ENCODE measurements around the gene PEPD. TPM values are rescaled to one million over a fixed set of nuclear protein-coding genes. Genes with fewer than 3 reads are reported as not detected.

Gene PEPD
- total and polyA plus RNA-seq, 4 donors = 48.2 to 186 (median 55.5) TPM

DNA sequence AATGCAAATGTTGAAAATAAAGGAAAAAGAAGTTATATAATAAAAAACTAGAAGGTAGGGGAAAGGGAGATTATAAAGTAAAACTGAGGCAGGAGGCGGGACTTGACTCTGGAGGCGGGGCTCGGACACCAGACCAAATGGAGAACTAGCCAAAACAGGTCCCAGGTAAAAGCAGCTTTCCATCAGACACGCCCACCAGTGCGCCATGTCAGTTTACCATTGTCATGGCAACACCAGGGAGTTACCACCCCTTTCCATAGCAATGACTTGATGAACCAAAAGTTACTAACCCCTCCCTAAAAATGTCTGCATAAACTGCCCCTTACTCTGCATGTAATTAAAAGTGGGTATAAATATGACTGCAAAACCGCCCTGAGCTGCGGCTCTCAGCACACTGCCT, 70.9 kb downstream of the PEPD start:
- 95 to 98% methylated on average over 7 of the region's 7 CpGs for WGBS, 2 donors
- intact Hi-C loops (cut with DNase I) = no loop called here
- Histone ChIP-seq H3K4me3 (ENCODE audit: low read length in 2 of 2) (no peak overlapping the region), H3K27me3 (ENCODE audit: control insufficient read depth in 1 of 2, insufficient read depth in 2 of 2, low read length in 1 of 2) (no peaks in the 10 kb centered on the region), H3K4me1 (ENCODE audit: control insufficient read depth in 1 of 2, insufficient read depth in 2 of 2, low read length in 2 of 2) (no peaks in the 10 kb centered on the region), H3K9me3 (ENCODE audit: control insufficient read depth, low read length) (no peaks in the 10 kb centered on the region), H3K27ac (ENCODE audit: low read depth in 1 of 2, low read length in 2 of 2) (no peak overlapping the region), H3K36me3 (ENCODE audit: control insufficient read depth in 1 of 2, insufficient read depth in 2 of 2, low read length in 1 of 2) (no peaks in the 10 kb centered on the region)
- ATAC-seq (ENCODE audit: low FRiP score) = no peak
- peak; percentile 31 to 39 for DNase-seq

DNA sequence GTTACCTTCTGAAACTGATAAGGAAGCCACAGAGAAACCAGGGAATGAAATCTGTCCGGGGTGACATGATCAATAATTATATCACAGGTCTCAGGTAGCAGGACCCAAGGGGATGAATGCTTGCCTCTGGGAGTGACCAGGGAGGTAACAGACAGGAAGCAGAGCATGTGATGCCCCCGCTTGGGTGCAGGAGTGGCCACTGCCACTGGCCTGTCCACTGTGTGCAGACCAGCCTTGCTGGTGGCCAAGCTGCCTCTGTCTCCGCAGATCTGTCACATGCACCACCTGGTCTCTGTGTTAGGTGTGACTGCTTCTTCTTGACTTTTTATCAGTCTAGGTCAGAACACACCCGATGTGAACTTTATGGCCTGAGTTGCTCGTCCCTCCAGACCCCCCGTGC, 71.8 kb downstream of the PEPD start:
- intact Hi-C loops (cut with DNase I) = no loop called here
- ATAC-seq (ENCODE audit: low FRiP score) = no peak
- no peaks in the 10 kb centered on the region for H3K36me3 ChIP-seq (ENCODE audit: control insufficient read depth in 1 of 2, insufficient read depth in 2 of 2, low read length in 1 of 2)
- no peaks in the 10 kb centered on the region for H3K27me3 ChIP-seq (ENCODE audit: control insufficient read depth in 1 of 2, insufficient read depth in 2 of 2, low read length in 1 of 2)
- H3K4me3 ChIP-seq (ENCODE audit: low read length in 2 of 2) = no peak overlapping the region
- 91% methylated on average over 6 of the region's 6 CpGs for WGBS, 2 donors
- peak; percentile 45 to 52 for DNase-seq
- no peak overlapping the region for H3K27ac ChIP-seq (ENCODE audit: low read depth in 1 of 2, low read length in 2 of 2)
- no peaks in the 10 kb centered on the region for H3K9me3 ChIP-seq (ENCODE audit: control insufficient read depth, low read length)
- H3K4me1 ChIP-seq (ENCODE audit: control insufficient read depth in 1 of 2, insufficient read depth in 2 of 2, low read length in 2 of 2) = no peaks in the 10 kb centered on the region

DNA sequence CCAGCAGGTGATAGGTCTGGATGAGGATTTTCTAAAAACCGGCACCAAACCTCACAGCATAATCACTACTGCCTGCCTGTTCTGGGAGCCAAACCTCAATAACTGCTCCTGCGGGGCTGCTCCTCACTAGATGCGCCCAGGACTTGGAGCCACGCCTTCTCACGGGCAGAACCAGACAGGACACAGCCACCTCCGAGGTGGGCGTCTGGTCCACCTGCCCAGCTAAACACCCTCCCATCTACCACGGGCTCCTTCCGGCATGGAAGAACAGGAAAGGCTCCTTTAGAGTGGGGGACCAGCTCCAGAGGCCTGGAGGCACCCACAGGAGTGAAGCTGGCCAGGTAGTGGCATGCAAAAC, 73.5 kb downstream of the PEPD start:
- intact Hi-C loops (cut with DNase I) = no loop called here
- Histone ChIP-seq H3K36me3 (ENCODE audit: control insufficient read depth in 1 of 2, insufficient read depth in 2 of 2, low read length in 1 of 2) (no peaks in the 10 kb centered on the region), H3K9me3 (ENCODE audit: control insufficient read depth, low read length) (no peaks in the 10 kb centered on the region), H3K27me3 (ENCODE audit: control insufficient read depth in 1 of 2, insufficient read depth in 2 of 2, low read length in 1 of 2) (no peaks in the 10 kb centered on the region), H3K4me3 (ENCODE audit: low read length in 2 of 2) (no peak overlapping the region), H3K27ac (ENCODE audit: low read depth in 1 of 2, low read length in 2 of 2) (no peak overlapping the region), H3K4me1 (ENCODE audit: control insufficient read depth in 1 of 2, insufficient read depth in 2 of 2, low read length in 2 of 2) (no peaks in the 10 kb centered on the region)
- ATAC-seq (ENCODE audit: low FRiP score) = no peak
- peak; percentile 9 to 64 for DNase-seq
- 92 to 95% methylated on average over 9 of the region's 9 CpGs for WGBS, 2 donors

- Histone ChIP-seq H3K36me3 (ENCODE audit: control insufficient read depth in 1 of 2, insufficient read depth in 2 of 2, low read length in 1 of 2) (no peaks in the 10 kb centered on the region), H3K4me1 (ENCODE audit: control insufficient read depth in 1 of 2, insufficient read depth in 2 of 2, low read length in 2 of 2) (no peaks in the 10 kb centered on the region), H3K9me3 (ENCODE audit: control insufficient read depth, low read length) (no peaks in the 10 kb centered on the region), H3K27me3 (ENCODE audit: control insufficient read depth in 1 of 2, insufficient read depth in 2 of 2, low read length in 1 of 2) (no peaks in the 10 kb centered on the region), H3K27ac (ENCODE audit: low read depth in 1 of 2, low read length in 2 of 2) (no peak overlapping the region), H3K4me3 (ENCODE audit: low read length in 2 of 2) (no peak overlapping the region)
- peak; percentile 43 to 46 for DNase-seq
- 85 to 90% methylated on average over 18 of the region's 18 CpGs for WGBS, 2 donors
- ATAC-seq (ENCODE audit: low FRiP score) = no peak
- intact Hi-C loops (cut with DNase I) = no loop called here
Measured at GRCh38 chr19:33447336-33448158, 74.0 kb downstream of the PEPD start.

DNA sequence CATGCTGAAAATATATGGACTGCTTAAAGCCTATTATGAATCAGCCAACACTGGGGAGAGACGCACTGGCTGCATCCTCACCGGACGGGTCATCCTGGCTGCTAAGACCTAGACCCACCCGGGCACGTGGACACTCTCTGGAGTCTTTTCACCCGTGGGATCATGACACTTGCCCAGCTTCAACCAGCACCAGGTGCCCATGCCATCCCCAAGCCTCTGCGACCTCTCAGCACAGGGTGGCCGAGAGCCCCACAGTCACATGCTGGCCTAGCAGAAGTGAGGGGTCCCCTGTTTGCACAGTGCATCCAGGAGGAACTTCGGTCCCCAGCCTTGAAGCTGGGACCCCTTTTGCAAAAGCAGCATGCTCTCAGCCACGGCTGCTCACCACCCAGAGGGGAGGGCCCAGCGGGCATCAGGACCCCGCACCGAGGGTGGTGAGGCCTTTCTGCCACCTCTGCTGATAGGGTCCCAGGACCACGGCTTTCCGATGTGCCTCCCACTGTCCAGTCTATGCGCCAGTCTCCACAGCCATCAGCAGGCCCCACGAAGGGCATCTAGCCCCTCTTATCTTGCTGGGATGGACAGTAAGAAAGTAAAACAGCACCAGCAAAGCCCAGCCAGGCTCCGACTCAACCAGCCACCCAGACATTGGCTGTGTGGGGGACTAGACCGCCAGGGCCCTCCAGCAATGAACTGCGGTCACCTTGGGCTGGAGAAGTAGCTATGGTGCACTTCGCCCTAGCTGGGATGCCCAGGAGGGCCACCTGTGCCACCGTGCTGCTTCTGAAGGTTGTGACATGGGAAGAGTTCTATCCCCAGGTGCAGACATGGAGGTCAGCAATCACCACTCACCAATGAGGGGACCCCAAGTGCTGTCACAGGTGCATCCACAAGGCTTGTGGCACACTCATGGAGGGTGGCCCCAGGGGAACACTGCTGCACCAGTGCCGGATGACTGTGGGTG, 75.0 kb downstream of the PEPD start:
- Histone ChIP-seq H3K9me3 (ENCODE audit: control insufficient read depth, low read length) (no peaks in the 10 kb centered on the region), H3K4me1 (ENCODE audit: control insufficient read depth in 1 of 2, insufficient read depth in 2 of 2, low read length in 2 of 2) (no peaks in the 10 kb centered on the region), H3K27ac (ENCODE audit: low read depth in 1 of 2, low read length in 2 of 2) (no peak overlapping the region), H3K27me3 (ENCODE audit: control insufficient read depth in 1 of 2, insufficient read depth in 2 of 2, low read length in 1 of 2) (no peaks in the 10 kb centered on the region), H3K36me3 (ENCODE audit: control insufficient read depth in 1 of 2, insufficient read depth in 2 of 2, low read length in 1 of 2) (no peaks in the 10 kb centered on the region), H3K4me3 (ENCODE audit: low read length in 2 of 2) (no peak overlapping the region)
- DNase-seq (peak; percentile 24 to 57), ATAC-seq (ENCODE audit: low FRiP score) (no peak)
- 91 to 93% methylated on average over 23 of the region's 23 CpGs for WGBS, 2 donors
- intact Hi-C loops (cut with DNase I) = no loop called here

GRCh38 chr19:33445442-33446329, 75.9 kb downstream of the PEPD start:
- H3K4me3 ChIP-seq (ENCODE audit: low read length in 2 of 2) = no peak overlapping the region
- no peaks in the 10 kb centered on the region for H3K9me3 ChIP-seq (ENCODE audit: control insufficient read depth, low read length)
- H3K27ac ChIP-seq (ENCODE audit: low read depth in 1 of 2, low read length in 2 of 2) = no peak overlapping the region
- intact Hi-C loops (cut with DNase I) = no loop called here
- no peaks in the 10 kb centered on the region for H3K36me3 ChIP-seq (ENCODE audit: control insufficient read depth in 1 of 2, insufficient read depth in 2 of 2, low read length in 1 of 2)
- H3K27me3 ChIP-seq (ENCODE audit: control insufficient read depth in 1 of 2, insufficient read depth in 2 of 2, low read length in 1 of 2) = no peaks in the 10 kb centered on the region
- ATAC-seq (ENCODE audit: low FRiP score) (no peak), DNase-seq (peak; percentile 10 to 25)
- no peaks in the 10 kb centered on the region for H3K4me1 ChIP-seq (ENCODE audit: control insufficient read depth in 1 of 2, insufficient read depth in 2 of 2, low read length in 2 of 2)
- 92 to 94% methylated on average over 17 of the region's 17 CpGs for WGBS, 2 donors

DNA sequence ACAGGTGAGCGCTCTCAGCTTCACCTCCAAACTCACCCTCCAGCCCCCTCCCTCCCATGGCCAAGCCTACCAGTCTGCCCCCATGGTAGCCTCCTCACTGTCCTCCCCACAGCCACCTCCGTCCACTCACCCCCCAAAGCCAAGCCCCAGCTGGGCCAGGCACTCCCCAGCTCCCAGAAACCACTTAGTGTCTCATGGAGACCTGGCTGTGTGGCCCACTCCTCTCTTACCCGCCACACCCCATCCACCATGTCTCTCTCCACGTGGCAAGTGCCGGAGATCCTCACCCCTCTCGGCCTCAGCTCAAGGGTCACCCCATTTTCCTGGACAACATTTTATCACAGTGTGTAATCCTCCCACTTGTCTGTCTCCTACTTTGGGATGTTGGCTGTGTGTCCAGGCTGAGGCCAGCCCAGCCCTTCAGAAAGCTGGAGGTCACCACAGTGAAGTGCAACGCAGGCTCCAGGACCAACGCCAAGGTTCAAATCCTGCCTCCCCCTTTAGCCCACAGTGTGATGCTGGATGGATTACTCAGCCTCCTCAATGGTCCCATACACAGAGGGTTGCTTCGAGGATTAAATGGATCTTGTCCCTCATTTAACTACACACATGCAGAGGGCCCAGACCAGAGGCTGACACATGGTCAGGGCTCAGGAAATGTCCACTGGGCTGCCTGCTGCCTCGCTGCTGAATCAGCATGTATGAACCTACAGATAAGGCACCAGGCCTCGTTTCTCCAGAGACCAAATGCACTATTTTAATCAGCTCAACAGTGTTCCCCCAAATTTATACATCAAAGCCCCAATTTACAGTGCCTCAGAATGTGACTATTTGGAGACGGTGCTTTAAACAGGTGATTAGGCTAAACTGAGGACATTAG, 76.8 kb downstream of the PEPD start:
- intact Hi-C loops (cut with DNase I) = no loop called here
- Histone ChIP-seq H3K4me3 (ENCODE audit: low read length in 2 of 2) (no peak overlapping the region), H3K4me1 (ENCODE audit: control insufficient read depth in 1 of 2, insufficient read depth in 2 of 2, low read length in 2 of 2) (no peaks in the 10 kb centered on the region), H3K27me3 (ENCODE audit: control insufficient read depth in 1 of 2, insufficient read depth in 2 of 2, low read length in 1 of 2) (no peaks in the 10 kb centered on the region), H3K36me3 (ENCODE audit: control insufficient read depth in 1 of 2, insufficient read depth in 2 of 2, low read length in 1 of 2) (no peaks in the 10 kb centered on the region), H3K27ac (ENCODE audit: low read depth in 1 of 2, low read length in 2 of 2) (no peak overlapping the region), H3K9me3 (ENCODE audit: control insufficient read depth, low read length) (no peaks in the 10 kb centered on the region)
- DNase-seq (peak; percentile 26 to 48), ATAC-seq (ENCODE audit: low FRiP score) (no peak)
- 90 to 93% methylated on average over 12 of the region's 12 CpGs for WGBS, 2 donors

Data from aorta (tissue), 5 donors.